ENCODE measurements around the gene PIP4K2C. TPM values are rescaled to one million over a fixed set of nuclear protein-coding genes. Genes with fewer than 3 reads are reported as not detected.
"Not testable (repeated sequence)": the region's sequence is repeated elsewhere in the genome, so short reads cannot be mapped to it uniquely, and the experiment has no call there.

The PIP4K2C gene
- polyA plus RNA-seq, 1 donor = 10.6 TPM

- no peak for DNase-seq (ENCODE audit: low read depth)
Observed at GRCh38 chr12:57584690-57585089, 6.3 kb upstream of the PIP4K2C start.

GRCh38 chr12:57585156-57585555, 5.8 kb upstream of the PIP4K2C start:
- DNase-seq (ENCODE audit: low read depth) = no peak

- no peak for DNase-seq (ENCODE audit: low read depth)
Observed at GRCh38 chr12:57586128-57586527, 4.9 kb upstream of the PIP4K2C start.

DNA sequence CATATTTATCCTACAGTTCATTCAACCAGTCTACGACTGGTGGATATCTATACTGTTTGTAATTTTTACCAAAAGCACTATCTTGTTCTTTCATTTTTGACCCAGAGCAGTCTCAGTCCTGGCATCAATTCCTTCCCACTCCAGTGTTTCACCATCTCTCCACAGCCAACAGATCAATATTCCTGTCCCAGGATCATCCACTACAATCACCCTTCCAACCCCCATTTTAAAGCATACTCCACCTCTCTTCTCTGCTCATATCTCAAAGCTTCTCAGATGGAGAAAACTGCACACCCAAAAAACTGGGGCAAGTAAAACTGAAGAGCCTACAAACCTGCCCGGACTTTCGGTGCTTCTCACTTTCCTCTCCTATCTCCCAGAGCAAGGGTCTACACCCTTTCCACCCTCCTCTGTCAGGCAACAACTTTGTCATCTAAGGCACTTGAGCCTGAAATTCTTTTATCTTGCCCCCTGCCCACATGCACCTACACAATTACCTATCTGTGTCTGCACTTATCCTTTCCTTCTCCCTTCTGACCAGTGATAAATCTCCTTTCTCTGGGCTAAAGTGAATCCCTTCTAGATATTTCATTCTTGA, 4.1 kb upstream of the PIP4K2C start:
- DNase-seq (ENCODE audit: low read depth) = no peak

DNA sequence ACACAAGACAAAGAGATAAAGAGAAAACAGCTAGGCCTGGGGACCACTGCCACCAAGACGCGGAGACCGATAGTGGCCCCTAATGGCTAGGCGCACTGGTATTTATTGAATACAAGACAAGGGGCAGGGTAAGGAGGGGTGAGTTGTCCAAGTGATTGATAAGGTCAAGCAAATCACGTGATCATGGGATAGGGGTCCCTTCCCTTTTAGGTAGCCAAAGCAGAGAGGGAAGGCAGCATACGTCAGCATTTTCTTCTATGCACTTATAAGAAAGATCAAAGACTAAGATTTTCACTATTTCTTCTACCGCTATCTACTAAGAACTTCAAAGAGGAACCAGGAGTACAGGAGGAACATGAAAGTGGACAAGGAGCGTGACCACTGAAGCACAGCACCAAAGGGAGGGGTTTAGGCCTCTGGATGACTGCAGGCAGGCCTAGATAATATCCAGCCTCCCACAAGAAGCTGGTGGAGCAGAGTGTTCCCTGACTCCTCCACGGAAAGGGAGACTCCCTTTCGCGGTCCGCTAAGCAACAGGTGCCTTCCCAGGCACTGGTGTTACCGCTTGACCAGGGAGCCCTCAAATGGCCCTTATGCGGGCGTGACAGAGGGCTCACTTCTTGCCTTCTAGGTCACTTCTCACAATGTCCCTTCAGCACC, 1.9 kb upstream of the PIP4K2C start:
- not testable (repeated sequence) for DNase-seq (ENCODE audit: low read depth)

DNA sequence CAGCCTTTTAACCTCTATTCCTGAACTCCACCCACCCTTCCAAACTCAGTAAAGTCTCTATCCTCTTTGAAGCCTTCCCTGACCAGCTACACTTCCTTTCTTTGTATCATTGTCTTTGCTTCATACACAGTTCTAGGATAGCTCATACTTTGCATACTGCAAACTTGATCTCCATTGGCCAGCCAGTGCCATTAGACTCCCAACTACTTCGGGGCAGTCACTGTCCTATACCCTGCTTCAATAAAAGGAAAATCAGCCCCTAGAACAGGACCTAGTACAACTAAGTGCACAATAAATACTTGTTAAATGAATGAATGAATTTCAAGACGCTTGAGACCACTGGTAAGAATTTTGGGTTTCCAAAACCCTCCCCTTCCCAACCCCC, 521 bp upstream of the PIP4K2C start:
- no peak for DNase-seq (ENCODE audit: low read depth)

DNA sequence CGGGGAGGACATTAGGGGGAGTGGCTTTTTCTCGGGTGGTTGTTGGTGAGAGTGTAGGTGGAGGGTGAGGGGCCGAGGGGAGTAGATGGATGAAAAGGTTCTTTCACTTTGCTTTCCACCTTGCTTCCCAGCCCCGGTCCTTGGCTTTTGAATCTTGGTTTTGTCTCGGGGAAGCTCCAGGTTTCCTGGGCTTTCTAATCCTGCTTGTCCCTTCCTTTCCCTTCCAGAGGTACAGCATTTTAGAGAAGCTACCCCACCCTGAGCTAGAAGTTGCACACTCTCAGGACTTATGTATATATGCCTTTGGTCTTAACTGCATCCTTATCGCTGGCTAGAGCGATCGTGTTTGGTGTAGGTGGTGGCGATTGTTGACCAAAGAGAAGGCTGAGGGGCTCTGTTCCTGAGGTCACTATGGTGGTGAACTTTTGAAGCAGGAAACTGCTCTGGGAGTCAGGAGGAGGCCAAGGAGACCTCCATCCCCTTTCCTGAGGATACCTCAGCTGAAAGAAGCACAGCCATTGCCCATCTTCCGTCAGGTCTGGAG, 862 bp downstream of the PIP4K2C start:
- no peak for DNase-seq (ENCODE audit: low read depth)

GRCh38 chr12:57592551-57593165, 1.7 kb downstream of the PIP4K2C start:
- no peak for DNase-seq (ENCODE audit: low read depth)

DNA sequence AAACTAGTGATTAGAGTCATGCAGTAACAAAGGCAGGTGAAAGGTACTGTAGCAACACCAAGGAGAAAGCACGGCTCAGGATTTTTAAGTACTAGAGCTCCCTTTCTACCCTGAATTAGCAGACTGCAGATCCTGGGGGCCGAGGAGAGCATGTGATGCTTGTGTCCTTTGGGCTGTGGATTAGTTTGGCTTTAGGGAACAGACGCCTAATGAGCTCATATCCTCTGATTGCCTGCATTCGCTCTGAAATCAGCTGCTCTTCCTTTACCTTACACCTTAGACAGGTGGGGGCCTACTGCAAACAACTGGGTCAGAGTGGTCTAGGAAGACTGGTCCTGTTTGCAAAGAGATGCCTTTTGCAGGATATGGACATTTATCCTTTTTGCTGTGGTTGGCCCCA, 2.2 kb downstream of the PIP4K2C start:
- no peak for DNase-seq (ENCODE audit: low read depth)

DNA sequence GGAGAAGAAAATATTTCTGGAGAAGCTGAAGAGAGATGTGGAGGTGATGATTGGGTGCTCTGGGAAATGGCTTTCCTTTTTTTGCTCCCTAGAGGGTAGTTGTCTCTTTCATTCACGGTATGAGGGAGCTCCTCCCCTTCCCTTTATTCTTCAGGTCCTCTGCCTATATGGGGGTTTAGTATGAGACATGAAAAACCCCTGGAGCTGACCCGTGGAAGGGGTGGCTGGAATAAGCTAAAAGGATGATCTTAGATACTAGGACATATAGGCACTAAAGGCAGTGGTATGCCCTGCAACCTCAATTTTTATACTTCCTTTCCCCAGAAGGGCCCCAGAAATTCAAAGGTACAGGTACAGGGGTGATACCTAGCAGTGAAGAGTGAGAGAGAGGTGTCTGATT, 9.4 kb downstream of the PIP4K2C start:
- no peak for DNase-seq (ENCODE audit: low read depth)

DNA sequence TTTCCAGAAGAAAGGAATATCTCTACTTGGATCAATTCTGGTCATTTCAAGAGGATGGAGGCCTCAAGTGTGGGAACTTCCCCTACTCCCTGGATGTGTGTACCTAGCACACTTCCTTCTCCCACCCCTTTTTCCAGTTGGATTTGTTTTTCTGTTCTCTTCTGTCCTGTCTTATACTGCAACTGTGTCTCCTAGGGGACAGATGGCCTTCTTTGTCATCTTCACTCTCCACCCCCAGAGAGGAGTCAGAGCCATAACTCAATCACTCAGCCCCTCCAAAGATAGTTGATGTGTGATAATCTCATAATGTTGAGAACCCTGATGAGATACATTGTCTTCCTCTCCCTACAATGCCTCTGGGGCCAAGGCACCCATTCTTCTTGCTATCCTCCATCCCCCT, 11.6 kb downstream of the PIP4K2C start:
- DNase-seq (ENCODE audit: low read depth) = no peak

GRCh38 chr12:57603324-57603723, 12.3 kb downstream of the PIP4K2C start:
- DNase-seq (ENCODE audit: low read depth) = no peak

DNA sequence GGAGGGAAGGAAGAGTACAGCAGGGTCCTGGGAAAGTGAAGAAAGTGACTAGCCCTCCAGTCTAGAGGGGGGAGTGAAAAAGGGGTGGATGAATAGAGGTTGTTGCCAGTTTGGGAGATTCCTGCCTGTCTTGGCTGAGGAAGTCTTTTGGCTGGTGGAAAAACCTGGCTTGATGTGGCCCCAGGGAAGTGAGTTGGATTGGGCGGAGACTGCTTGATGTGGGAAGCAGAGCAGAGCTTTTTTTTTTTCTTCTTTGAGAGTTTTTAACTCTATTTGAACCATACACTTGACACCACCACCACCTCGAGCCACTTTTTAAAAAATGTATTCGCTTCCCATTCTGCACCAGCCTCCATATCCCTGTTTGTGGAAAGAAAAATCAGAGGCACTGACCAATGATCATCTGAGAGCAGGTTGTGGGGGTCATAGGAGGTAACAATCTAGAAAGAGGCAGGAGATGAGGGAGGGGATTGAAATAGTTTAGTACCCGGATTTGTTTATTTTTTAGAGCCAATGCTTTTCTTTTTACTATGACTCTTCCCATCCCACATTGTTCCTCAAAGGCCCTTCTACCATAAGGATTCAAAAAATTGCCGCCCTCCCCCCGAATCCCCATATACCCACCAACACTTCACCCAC, 12.9 kb downstream of the PIP4K2C start:
- DNase-seq (ENCODE audit: low read depth) = no peak

DNA sequence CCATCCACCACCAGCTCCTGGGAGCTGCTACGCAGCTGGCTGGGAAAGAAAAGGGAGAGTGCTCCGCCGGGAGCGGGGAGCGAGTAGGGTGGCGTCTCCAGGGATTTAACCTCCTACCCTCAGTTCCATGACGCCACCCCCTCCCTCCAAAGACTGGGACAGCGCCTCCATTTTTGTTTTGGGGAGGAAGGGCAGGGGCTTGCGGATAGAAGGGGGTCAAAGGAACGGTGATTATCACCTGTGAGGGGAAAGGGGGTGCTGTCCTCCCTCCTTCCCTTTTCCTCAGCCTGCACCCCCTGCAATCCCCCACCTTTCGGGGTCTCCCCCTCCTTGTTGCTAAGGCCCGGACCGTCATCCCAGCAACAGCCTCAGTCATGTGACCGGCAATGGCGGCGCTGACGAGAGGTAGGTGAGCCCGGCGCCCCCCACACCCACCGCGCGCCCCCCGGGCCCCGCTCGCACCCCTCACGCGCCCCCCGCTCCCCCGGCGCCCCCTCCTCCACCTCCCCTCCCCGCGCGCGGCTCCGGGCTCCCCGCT, 13.5 kb downstream of the PIP4K2C start, which contains the start of gene DTX3:
TSS of gene DTX3 (plus strand) at position 371 of the 538 bp plus-strand sequence. CDS start 1,694 bp downstream, outside the sequence.
- DNase-seq (ENCODE audit: low read depth) = no peak

DNA sequence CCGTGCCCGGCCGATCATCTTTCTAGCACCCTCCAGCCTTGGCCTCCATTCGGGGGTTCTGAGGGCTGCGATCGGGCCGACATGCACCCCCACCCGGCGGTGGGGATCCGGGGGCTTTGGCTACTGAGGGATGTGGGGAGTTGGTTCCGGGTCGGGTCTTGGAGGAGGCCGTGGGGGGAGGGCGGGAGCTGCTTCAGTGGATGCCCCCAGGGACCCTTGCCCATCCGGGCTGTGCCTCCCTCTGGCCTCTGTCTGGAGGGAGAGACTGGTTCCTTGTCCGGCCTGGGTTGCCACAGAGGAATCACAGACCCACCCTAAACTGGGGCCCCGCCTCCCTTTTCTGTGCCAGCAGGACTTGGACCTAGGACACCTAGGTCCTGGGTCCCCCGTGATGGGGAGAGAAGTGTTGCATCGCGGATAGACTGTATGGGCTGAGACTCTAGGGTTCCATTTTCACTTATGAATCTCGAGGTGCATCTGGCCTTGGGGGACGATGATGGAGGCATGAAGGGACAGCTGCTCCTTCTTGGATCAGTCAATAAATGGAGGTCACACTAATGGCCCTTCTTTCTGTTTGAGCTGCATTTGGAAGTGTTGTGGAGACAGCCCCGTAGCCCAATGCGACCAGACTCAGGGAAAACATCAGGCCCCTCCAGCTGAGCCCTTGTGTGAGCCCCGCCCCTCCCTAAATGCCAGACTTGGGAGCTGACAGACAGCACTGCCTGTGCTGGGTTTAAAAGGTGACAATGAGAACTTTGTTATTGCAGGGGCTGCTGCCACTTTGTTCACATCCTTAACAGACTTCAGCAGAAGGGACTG, 14.2 kb downstream of the PIP4K2C start:
- no peak for DNase-seq (ENCODE audit: low read depth)

- no peak for DNase-seq (ENCODE audit: low read depth)
Observed at GRCh38 chr12:57605811-57606311, 14.9 kb downstream of the PIP4K2C start.

- no peak for DNase-seq (ENCODE audit: low read depth)
Observed at GRCh38 chr12:57606399-57606798, 15.4 kb downstream of the PIP4K2C start.

- DNase-seq (ENCODE audit: low read depth) = no peak
Observed at GRCh38 chr12:57606821-57607220, 15.8 kb downstream of the PIP4K2C start.

GRCh38 chr12:57607958-57608663, 17.1 kb downstream of the PIP4K2C start:
- DNase-seq (ENCODE audit: low read depth) = no peak

- DNase-seq (ENCODE audit: low read depth) = no peak
Observed at GRCh38 chr12:57609101-57609780, 18.2 kb downstream of the PIP4K2C start.

Measured in forelimb muscle (tissue), 1 donor.